HG03565 (cell line): ENCODE results near the gene LPCAT2.

Experiments
- ATAC-seq: cut with Tn5 transposase; IDR thresholded peaks from one replicate; pipeline ENCODE4 v1.9.1; 2021; ENCODE audit warnings: mild to moderate bottlenecking, moderate library complexity; ENCODE audit not compliant: unreplicated experiment

LPCAT2 gene

DNA sequence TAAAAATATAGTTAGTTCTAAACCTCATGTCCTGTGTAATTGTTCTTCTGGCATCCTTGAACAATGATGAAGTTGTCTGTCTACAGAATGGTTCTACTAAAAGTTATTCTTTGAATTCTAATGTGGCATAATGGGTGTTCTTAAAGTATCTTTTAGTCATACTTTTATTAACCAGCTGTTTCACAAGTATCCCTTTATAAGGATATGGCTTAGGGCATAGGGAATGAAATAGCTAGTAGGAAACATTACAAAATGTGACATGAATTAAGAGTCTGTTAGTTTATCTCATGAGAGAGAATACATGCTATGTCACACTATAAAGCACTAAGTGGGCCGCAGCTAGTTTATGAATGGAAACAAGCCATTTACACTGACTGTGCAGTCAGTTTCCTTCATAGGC, 31.3 kb downstream of the LPCAT2 start:
- ATAC-seq = no peak

DNA sequence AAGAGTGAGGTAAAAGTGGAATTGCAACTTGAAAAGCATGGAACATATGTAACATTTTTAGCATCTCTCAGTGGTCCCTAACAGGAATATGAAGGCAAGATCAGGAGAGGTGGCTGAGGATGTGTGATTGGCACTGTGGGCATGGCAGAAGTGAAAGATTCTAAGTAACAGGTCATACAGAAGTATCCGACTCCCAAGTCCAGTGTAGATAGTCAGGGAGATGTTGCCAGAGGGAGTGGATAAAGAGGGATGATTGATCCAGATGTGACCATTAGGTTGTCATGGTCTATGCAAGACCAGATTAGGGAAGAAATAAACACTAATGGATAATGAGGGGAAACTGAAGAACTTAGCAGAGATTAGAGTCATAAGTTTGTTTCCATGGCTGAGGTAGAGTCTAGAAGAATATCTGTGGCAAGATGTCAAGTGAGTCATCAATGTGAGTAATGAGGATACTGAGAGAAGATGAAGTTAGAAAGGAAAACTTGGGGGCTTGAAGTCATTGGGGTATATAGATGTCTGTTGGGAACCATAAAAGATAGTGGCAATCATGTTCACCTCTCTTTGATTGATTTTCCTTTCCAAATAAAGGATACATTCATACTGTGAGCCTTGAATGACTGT, 33.7 kb downstream of the LPCAT2 start:
- ATAC-seq = no peak

DNA sequence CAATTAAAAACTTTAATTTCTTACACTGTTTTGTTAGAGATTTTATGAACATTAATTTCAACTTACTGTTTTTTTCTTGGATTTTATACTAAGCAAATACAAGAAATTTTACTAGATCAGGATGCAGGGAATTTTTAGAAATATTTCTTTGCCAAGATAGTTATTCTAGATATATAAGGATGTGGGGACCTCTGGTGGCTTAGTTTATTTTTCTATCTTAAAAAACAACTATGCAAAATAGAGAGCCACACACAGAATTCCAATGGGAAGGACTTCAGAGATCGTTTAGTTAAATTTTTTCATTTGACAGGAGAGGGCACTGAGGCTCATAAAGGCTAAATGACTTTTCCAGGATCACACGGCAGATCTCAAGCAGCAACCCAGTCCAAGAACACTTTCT, 34.6 kb downstream of the LPCAT2 start:
- no peak for ATAC-seq

DNA sequence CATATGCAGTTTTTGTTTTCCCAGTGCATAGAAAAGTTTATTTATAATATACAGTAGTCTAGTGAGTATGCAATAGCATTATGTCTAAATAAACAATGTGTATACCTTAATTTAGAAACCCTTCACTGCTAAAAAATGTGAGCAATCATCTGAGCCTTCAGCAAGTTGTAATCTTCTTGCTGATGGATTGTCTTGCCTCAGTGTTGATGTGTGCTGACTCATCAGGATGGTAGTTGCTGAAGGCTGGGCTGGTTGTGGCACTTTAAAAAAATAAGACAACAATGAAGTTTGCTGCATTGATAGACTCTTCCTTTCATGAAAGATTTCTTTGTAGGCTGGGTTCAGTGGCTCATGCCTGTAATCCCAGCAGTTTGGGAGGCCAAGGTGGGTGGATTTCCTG, 43.7 kb downstream of the LPCAT2 start:
- ATAC-seq = no peak

DNA sequence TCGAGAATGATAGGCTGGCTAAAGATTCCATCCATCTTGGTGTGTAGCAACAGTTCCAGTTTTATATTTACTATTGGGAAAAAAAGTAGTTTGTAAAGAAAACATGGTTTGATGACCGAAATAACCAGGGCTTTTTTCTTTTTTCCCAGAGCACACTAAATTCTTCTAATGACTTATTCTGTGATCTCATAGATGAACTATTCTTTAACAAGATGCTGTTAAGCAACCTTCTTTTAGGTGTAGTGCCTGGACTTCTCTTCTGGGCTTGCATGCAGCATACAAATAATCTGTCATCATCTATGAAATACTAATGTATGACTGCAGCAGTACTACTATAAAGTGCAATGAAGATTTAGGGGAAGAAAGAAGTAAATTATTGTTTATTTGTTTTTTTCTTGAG, 46.6 kb downstream of the LPCAT2 start:
- ATAC-seq = no peak

DNA sequence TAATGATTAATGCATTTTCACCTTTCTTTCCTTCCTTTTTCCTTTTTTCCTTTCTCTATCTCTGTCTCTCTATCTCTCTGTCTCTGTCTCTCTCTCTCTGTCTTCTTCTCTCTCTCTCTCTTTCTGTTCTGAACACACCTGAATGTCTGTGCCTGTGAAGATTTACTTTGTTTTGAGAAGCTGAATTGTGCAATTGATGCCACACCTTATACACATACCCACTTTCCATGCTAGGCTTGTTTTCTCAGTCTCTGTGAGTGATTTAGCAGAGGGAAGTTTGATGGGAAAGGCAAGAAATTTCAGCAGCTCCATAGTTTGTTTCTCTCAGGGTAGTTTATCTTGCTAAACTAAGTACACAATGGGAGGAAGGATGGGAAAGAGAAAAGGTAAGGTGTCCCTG, 48.3 kb downstream of the LPCAT2 start:
- ATAC-seq = no peak

DNA sequence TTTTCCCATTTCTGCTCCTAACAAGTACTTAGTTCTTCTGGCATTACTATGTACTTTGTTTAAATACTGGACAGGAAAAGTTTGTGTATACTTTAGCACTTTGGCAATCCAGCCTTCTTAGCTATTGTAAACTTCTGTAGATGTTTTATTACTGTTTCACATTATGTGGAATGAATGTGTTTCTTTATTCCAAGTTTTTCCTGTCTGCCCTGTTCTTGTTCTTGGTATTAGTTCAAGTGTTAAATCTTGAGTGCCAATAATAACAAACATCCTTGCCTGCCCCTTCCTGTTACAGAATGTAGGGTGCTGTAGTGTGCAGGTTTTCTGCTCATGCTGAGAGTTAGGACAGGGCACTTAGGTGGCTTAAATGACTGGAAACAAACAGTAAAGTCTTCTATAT, 50.4 kb downstream of the LPCAT2 start:
- no peak for ATAC-seq

DNA sequence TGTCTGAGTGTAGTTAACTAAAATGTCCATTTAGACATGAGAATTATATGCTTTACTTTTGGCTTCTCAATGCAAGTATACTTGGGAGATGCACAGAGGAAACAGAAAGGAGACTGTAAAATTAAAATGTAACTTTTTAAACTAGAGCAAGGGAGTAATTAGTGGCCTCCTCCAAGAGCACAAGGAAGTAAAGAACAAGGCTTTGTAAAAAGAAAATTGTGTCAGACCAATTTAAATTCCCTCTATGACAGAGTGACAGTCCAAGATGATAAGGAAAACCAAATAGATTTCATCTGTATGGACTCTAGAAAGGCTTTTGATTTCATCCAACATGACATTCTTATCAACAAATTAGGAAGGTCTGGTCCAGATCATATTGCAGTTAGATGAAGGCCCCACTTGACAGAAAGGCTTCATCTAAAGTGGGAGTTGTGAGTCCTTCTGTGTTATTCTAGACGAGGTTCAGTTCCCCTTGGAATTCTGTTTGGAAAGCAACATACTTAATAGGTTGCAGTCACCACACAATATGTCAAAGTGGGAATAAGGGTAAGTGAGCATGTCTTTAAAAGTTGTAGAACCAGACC, 51.2 kb downstream of the LPCAT2 start:
- ATAC-seq = no peak

DNA sequence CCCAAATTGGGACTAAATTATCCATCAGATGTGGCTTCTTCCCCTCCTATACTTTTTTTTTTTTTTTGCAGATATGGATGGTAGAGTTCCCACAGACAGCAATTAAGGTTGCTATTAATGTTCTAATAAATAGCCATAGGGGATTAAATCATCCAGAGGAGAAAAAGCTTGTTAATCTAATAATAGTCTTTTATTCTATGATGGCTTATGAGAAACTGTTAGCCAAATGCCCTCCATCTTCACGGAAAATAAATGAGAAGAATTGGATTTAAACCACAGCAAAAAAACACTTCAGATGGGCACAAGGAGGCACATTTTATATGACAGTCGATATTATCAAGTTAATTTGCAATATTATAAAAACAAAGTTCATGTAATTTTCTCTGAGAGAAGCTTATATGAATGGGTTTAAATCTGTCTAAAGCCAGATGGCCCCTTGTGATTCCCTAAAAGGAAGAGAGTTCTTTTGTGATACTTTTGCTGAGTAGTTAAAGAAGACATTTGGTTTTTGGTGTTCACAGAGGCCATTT, 52.5 kb downstream of the LPCAT2 start:
- no peak for ATAC-seq

DNA sequence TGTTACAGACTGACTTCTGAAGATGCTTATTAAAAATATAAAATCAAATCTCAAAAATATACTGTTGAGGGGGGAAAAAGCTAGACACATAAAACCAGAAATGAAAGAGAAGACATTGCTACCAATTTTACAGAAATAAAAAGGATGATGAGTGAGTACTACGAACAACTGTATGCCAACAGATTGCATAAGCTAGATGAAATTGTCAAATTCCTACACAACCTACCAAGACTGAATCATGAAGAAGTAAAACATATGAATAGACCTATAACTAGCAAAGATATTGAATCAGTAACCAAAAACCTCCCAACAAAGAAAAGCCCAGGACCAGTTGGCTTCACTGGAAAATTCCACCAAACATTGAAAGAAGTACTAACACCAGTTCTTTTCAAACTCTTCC, 54.1 kb downstream of the LPCAT2 start:
- no peak for ATAC-seq

DNA sequence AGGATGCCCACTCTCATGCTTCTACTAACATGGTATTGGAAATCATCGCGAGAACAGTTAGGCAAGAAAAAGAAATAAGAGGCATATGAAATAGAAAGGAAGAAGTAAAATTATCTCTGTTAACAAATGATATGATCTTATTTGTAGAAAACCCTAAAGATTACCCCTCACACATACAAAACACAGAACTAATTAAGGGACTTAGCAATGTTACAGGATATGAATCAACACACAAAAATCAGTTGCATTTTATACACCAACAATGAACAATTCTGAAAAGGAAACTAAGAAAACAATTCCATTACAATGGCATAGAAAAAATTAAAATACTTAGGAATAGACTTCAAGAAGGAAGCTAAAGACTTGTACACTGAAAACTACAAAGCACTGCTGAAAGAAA, 54.9 kb downstream of the LPCAT2 start:
- no peak for ATAC-seq

DNA sequence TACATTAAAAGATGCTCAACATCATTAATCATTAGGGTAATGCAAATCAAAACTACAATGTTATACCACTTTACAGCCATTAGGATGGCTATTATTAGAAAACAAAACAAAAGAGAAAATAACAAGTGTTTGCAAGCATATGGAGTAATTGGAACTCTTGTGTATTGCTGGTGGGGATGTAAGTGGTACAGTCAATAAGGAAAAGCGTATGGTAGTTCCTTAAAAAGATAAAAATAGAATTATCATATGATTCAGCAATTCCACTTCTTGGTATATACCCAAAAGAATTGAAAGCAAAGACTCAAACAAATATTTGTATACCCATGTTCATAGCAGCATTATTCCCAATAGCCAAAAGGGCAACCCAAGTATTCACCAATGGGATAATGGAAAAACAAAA, 56.2 kb downstream of the LPCAT2 start:
- no peak for ATAC-seq

DNA sequence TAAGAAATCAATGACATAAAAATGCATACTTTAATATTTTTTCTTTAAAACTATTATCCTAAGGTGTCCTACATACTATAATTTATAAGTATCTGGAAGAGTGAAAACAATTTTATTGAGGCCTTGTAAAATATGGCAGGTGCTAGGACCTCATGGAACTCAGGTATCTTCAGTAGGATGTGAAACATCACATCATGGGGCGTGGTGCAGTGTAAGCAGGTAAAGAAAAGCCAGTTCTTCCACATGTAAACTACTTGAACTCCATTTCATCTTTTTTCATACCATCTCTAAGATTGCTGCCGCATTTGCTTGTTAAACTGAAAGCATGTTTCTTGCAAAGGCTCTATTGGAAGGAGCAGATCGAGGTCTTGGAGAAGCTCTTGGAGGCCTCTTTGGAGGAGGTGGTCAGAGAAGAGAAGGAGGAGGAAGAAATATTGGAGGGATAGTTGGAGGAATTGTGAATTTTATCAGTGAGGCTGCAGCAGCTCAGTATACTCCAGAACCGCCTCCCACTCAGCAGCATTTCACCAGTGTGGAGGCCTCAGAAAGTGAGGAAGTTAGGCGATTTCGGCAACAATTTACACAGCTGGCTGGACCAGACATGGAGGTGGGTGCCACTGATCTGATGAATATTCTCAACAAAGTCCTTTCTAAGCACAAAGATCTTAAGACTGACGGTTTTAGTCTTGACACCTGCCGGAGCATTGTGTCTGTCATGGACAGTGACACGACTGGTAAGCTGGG, 57.7 kb downstream of the LPCAT2 start, which contains the start of gene CAPNS2:
TSS of gene CAPNS2 (plus strand) at position 253 of the 744 bp plus-strand sequence. CDS start at position 326, 73 bp downstream.
- no peak for ATAC-seq

DNA sequence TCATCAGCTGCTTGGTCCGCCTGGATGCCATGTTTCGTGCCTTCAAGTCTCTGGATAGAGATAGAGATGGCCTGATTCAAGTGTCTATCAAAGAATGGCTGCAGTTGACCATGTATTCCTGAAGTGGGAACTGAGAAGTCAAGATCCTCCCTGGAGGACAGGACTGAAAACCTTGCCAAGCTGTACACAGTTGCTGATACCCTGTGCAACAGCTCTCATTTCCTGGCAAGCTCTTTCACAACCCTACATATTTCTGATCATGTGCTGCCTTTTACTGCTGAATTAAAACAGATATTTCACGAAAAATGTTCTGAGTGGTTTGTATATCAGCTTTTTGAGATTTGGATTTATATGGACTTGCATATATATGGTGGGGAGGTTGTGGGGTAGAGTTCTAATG, 58.5 kb downstream of the LPCAT2 start:
- no peak for ATAC-seq

DNA sequence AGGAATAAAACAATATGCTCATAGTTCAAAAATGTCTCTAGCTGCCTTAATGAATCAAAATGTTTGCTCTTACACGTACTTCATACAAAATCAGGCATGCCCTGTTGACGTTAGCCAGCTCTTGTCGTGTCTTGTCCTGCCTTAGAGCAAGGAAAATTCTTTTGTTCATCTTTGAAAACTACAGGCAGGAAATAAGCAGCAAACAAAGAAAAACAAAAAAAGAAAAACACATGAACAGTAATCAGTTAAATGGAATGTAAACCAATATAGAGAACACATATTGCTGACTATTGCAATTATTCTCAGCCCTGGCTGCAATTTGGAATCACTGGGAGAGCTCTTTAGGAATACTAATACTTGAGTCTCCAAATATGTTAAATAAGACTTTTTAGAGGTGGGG, 59.3 kb downstream of the LPCAT2 start:
- no peak for ATAC-seq

DNA sequence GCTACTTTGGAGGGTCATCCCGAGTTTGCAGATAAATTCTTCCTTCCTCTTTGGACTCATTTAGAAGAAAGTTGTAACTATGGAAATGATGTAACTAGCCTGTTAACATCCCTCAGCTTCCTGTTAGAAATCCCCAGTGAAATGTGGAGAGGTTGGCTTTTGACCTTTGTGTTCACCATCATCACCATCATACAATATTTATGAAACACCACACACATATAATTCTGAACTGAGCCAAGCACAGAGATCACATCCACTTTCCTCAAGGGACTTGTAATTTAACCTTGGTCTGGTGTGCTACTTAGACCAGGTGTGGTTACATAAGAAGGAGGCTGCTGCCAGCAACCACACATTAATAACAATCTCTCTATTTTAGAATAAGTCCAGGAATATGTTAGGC, 60.2 kb downstream of the LPCAT2 start:
- no peak for ATAC-seq

DNA sequence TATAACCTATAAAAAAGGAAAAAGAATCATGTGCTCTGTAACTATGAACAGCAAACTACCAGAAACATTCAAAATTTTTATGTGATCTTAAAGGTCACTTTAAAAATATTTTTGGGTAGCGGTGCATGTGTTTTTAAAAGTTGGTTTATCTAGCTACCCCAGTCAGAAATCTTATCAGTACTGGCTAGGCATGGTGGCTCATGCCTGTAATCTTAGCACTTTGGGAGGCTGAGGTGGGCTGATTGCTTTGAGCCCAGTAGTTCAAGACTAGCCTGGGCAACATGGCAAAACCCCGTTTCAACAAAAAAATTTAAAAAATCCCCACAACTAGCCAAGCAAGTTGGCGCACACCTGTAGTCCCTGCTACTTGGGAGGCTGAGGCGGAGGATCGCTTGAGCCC, 61.3 kb downstream of the LPCAT2 start:
- ATAC-seq = no peak

DNA sequence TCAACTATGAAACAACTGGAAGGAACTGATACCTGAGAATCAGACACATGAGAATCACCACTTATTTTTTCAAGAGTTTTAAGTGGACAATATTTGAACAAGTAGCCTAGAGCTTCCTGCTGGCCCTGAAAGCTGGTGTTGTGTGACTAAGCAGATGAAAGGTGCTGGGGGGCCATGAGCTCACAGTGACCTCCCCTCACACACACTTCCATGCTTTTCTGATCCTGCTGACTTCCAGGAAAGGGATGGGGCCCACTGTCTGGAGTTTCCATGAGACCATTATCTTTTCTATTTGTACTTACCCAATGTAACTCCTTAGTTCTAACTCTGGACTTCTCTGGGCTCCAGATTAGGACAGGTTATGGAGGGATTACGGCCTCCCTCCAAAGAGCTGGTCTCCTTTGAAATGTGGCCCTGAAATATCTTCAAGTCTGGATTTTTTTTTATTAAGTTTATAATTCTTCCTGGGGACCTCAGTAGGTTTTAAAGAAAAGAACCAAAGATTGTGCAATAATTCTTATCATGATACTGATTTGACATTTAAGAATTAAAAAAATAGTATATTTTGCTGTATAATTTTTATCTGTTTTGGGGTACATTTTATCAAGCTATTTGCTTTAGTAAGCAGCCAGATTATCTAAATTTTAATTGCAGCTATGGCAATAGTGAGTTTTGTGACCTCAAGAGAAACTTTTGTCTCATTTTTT, 62.5 kb downstream of the LPCAT2 start:
- ATAC-seq = no peak

DNA sequence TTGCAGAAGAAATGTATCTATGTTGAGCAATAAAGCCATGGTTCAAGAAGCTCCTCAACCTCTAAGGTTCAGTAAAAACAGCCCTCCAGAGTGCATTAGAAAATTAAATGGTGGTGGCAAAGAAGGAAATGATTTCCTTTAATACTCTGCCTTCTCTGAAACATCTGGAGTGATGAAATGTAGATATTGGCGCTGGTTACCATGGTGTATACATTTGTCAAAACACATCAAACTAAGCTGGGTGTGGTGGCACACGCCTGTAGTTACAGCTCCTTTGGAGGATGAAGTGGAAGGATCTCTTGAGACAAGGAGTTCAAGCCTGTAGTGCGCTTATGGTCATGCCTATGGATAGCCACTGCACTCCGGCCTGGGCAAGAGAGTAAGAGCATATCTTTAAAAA, 63.6 kb downstream of the LPCAT2 start:
- ATAC-seq = no peak

DNA sequence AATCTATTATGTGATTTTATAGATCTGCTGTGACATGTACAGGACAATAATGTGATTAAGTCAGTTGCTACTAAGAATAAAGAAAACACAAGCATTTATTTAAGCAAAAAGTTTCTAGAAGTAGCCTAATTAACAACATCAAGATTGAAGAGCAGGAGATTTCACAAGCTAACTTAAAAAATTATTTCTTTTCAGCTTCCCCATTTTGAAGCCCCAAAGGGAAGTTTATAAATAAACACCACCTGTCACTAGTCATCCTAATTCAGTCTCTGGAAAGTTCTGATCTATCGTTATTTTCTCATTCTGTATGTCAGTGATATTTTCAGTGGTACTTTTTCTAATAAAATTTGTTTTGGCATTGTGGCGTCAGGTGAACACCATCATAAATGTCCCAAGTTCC, 65.9 kb downstream of the LPCAT2 start:
- ATAC-seq = no peak

DNA sequence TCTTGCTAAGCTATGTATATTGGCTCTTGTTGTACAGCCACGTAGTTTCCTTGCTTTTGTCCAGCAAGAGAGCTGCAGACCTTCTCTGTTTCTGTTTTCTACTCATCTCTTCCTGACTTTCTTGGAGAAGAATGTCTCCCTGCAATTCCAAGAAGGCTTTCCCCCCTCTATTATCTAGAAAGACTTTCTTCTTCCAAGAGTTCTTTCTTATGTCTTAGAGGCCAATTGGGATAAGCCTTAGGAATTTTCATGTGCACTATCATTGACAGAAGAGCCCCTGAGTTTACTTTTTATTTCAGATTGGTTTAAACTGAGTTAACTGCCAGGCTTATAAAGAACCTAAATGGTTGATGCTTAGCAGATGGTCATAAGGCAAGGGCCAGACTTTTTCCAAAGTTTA, 66.6 kb downstream of the LPCAT2 start:
- no peak for ATAC-seq

DNA sequence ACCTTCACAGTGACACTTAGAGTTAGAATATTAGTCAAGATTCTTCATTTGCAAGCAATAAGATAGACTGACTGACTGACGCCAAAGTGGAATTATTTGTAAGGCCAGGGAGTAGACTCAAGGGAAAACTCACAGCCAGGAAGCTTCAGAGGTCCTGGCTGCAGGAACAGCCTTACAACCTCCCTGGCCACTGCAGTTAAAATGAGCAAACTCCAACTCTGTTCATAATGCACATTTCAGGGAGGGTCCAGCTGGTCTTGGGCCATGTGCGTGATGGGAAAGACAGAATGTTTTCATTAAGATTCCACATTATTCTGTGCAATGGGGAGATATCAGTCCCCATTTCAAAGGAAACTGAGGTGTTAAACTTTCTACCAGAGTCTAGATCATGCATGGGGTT, 67.5 kb downstream of the LPCAT2 start:
- no peak for ATAC-seq
